Activated CD4-positive, alpha-beta T cell treated with anti-CD3 and anti-CD28 coated beads, Interleukin-2, amount 50 U/mL, for 16 hours (primary cell): ENCODE data around the gene KIAA1328.

Source experiments
- DNase-seq: peaks from one replicate; pipeline ENCODE4 v3.0.0-alpha.2; 2020

Gene KIAA1328

GRCh38 chr18:37259711-37260110 is 430.8 kb downstream of the KIAA1328 start:
- DNase-seq, result no peak

DNA sequence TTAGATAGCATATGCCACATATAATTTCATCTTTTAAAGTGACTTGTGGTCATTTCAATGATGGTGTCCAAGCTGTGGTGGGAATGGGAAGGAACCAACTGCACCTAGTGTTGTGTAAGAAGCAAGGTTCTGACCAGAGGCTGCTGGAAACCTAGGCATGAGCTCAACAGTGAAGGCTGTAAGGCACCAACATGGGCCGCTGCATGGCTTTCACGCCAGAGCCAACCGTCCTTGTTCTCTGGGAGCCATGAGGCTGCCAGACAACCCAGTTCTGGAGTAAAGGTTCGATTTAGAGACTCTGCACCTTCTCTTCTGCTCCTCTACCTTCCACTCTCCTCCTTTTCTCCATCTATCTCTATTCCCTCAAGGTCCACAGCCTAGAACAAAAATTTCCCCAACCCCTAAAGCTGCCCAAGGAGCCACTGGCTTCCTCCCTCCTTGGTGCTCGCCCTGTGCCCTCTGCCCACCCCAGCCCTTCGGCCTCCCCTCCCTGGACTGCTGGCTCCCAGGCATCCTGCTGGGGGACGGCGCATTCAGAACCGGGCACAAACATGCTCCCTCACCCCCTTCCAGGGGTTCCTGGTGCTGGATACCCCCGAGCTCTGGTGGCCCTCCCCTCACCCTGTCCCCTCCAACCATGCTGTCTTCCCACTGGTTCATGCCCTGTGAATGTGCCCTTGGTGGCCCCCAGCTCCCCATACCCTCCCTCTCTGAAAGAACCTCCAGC is 431.6 kb downstream of the KIAA1328 start:
- no peak for DNase-seq

GRCh38 chr18:37261246-37261840 is 432.4 kb downstream of the KIAA1328 start:
- DNase-seq, result no peak

DNA sequence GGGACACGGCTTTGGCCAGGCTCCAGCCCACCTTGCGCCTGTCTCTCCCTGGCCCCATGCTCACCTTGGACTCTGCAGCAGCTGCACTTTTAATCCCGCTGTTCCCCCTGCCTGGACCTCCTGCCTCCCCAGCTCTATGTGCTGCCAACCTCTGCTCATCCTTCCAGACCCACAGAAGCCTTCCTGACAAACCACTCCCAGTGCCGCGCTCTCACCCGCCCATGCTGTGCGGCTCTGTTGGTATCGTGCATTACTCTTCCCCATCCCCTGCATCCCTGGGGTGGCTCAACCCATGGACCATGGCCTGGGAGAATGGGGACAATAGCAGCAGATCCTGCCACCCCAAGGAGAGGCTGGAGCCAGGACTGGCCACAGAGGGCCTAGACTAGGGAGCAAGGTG is 433.1 kb downstream of the KIAA1328 start:
- no peak for DNase-seq

DNA sequence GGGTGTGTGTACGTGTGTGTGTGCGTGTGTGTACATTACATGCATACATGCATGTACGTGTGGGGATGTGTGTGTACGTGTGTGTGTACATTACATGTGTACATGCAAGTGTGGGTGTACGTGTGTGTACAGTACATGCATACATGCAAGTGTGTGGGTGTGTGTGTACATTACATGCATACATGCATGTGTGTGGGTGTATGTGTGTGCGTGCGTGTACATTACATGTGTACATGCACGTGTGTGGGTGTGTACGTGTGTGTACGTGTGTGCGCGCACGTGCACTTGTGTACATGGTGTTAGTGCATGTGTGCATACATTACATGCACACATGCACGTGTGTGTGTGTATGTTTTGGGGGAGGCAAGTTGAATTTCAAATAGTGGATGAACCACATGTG is 436.0 kb downstream of the KIAA1328 start:
- no peak for DNase-seq

DNA sequence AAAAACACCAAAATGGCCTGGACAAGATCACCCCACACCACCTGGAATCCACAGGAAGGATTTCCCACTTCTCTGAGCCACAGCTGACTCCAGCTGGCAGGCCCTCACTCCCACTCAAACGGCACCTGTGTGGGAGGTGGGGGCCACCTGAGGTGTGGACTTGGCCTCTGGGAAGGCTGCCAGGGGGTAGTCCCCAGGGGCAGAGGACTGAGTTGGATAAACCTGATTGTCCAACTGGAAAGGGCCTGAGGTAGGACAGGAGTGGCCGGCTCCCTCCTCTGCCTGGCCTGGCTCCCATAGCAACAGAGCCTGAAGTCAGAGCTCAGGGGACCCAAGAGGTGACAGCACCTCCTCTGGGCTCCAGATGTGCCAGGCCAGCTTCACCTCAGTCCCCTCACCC is 436.5 kb downstream of the KIAA1328 start:
- no peak for DNase-seq

GRCh38 chr18:37266290-37266689 is 437.4 kb downstream of the KIAA1328 start:
- no peak for DNase-seq

DNA sequence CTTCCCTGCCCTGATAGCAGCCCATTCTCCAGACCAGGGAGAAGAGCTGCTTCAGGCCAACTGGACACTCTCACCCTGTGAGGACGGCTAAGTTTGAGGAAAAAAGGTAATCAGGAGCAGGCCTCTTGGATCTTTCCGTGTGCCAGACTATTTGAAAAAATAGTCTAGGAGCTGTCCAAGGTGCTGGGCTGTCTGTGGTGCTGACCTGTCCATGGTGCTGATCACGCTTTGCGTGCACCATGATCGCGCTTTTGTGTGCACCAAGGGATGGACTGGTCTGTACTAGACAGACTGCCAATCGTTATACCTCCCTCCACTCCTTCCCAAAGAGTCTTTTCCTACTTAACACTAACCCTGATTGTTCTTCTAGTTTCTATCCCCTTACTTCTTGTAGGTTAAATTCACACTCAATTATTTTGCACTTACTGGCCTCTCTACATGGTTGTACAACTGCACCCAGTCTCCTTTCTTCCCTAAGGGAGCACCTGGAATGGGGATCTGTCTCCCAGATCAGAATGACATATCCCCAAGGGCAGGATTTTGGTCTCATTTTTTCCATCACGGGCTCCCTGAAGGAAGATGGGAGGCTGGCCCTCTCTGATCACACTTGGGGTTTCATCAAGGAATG is 441.2 kb downstream of the KIAA1328 start:
- DNase-seq, result peak; percentile 16

- DNase-seq, result no peak
These were observed 441.7 kb downstream of the KIAA1328 start for GRCh38 chr18:37270666-37271052.

- DNase-seq, result no peak
These were observed 443.3 kb downstream of the KIAA1328 start for GRCh38 chr18:37272226-37272625.

DNA sequence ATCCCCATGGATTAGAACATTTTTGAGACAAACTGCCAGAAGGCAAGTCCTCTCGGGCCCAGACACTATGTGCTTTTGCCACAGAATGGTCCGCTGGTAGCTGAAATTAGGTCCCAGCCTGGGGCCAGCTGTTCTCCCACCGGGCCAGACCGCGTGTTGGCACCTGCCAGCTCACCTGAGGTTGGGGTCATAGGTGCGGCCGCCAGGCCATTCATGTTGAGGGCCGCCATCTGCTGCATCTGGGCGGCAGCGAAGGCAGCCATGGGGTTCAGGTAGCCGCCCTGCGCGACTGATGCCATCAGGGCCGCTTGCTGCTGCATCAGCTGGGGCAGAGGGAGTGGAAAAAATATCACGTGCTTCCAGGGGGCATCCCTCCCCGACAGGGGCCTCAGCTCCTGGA is 443.9 kb downstream of the KIAA1328 start:
- no peak for DNase-seq

DNA sequence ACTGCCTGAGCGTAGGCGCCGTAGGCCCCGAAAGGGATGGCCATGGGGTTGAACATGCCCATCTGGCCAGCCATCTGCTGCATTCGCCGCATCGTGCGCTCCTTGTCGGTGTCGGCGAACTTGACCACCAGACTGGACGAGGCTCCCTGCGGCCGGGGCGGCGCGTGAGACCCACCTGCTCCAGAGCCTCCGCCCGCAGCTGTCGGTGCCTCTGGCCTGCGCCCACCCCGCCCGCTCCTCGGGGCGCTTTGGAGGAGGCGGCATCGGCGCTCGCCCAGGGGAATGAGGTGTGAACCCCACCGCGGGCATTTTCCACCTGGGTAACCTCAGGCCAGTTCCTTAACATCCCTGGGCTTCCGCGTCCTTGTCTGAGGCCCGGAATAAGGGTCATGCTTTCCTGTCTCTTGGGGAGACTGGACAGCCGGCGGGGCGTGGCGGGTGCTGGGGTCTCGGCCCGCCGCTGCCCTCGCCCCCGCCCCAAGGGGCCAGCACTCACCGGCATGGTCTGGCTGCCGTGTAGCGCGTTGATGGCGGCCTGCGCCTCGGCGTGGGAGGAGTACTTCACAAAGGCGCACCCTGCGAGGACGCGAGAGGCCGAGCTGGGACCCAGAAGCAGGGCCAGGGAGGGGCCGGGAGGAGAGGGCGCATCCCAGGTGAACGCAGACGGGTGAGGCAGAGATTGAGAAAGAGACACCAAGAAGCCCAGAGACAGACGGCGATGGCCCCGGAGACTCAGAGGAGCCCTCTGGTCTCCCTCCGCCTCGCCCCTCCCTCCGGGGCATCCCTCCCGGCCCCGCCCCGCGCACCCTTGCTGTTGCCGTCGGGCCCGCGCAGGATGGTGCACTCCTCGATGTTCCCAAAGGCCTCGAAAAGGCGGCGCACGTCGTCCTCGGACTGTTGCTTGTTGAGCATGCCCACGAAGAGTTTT is 445.6 kb downstream of the KIAA1328 start:
- no peak for DNase-seq

- DNase-seq, result no peak
These were observed 446.4 kb downstream of the KIAA1328 start for GRCh38 chr18:37275237-37275741.

DNA sequence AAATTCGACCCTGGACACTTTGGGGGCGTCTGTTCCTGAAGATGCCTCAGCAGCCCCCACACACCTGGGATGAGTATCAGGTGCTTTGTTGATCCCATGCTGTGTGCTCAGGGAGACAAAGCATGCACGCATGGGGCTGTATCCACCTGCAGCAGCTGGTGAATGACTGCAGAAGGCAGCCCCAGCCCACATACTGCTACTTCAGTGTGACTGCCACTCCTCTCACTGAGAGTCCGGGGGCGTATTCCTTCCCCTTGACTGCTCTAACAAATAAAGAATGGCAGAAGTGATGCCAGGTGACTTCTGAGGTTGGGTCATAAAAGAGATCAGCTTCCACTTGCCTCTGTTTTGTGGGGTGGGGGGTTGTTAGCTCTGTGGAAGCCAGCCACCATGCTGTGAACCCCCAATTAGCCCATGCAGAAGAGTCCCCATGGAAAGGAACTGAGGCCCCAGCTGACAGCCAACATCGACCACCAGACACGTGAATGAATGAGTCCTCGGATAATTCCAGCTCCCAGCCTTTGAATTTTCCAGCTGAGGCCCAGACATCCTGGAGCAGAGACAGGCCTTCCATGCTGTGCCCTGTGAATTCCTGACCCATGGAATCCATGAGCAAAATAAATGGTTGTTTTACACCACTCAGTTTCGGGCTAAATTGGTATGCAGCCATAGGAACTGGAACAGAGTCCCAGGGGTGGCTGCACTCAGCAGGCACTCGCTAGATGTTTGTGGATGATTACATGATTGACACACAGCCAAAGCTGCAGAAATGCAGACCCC is 447.4 kb downstream of the KIAA1328 start:
- DNase-seq, result no peak

DNA sequence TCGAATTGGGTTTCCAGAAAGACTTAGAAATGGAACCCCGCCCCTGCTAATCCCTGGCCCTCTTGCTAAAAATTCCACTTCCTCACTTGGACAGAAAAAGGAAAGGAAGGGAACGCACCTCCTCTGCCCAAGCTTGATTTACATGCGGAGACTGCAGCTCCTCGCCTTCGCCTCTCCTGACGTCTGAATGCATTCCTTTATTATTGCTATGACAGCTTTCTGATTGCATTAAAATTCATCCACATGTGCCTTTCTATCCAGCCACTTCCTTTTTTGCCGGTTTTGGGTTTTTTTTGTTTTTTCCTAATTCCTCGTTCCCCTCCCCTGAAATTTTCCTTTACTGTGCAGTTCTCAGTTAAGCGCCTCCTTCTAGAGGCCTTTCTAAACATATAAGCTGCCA is 448.9 kb downstream of the KIAA1328 start:
- DNase-seq, result no peak
